ENCODE results near the gene ARHGAP20. TPM values are rescaled to one million over a fixed set of nuclear protein-coding genes. Genes with fewer than 3 reads are reported as not detected.

ARHGAP20 gene
- total and polyA plus RNA-seq, 8 donors = 0.80 to 33.9 (median 4.2) TPM; not detected in 1

DNA sequence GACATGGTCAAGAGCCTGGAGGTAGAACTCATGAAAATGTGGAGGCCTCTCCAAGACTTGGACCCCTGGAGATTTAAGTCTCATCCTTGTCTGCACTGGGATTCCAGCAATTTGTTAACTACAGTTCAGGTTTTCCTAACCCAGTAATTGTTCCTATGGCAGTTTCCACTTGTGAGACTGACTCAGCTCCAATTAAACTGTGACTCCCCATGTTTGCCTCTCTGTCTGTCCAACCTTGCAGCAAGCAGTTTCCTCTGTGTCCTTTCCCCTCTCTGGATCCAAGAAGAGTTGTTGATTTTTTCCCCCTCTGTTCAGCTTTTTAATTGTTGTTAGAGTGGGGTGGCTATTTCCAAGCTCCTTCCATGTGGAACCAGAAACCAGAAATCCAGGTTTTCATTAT, 16.2 kb upstream of the ARHGAP20 start:
- DNase-seq = no peak

DNA sequence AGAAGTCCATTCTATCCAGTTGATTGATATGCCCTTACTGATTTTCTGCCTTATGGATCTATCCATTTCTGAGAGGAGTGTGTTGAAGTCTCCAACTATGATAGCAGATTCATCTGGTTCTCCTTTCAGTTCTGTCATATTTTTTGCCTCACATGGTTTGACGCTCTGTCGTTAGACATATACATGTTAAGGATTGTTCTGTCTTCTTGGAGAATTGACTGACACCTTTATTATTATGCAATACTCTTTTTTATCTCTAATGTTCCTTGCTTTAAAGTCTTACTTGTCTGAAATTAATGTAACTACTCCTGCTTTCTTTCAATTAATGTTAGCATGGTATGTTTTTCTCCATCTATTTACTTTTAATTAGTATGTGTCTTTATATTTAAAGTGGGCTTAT, 12.1 kb upstream of the ARHGAP20 start:
- 69 to 98% (median 95%) methylated on average over 2 of the region's 2 CpGs for WGBS, 5 donors
- peaks cover 0 to 5% (median 0%) of the 10 kb centered on the region in 4 donors for H3K4me1 ChIP-seq

More for the DNA sequence above, 16.2 kb upstream of the ARHGAP20 start:
- intact Hi-C loops (cut with DNase I; ENCODE audit: low total_unique reads) = no loop called here
- H3K4me1 ChIP-seq = no peaks in the 10 kb centered on the region
- no peak for TF ChIP-seq POLR2A (IDR thresholded peaks at IDR 0.05)
- no peak for TF ChIP-seq EP300 (IDR thresholded peaks at IDR 0.05)
- TF ChIP-seq, protein P1, sequence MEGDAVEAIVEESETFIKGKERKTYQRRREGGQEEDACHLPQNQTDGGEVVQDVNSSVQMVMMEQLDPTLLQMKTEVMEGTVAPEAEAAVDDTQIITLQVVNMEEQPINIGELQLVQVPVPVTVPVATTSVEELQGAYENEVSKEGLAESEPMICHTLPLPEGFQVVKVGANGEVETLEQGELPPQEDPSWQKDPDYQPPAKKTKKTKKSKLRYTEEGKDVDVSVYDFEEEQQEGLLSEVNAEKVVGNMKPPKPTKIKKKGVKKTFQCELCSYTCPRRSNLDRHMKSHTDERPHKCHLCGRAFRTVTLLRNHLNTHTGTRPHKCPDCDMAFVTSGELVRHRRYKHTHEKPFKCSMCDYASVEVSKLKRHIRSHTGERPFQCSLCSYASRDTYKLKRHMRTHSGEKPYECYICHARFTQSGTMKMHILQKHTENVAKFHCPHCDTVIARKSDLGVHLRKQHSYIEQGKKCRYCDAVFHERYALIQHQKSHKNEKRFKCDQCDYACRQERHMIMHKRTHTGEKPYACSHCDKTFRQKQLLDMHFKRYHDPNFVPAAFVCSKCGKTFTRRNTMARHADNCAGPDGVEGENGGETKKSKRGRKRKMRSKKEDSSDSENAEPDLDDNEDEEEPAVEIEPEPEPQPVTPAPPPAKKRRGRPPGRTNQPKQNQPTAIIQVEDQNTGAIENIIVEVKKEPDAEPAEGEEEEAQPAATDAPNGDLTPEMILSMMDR (IDR thresholded peaks at IDR 0.05) = no peak
- no peak for TF ChIP-seq POLR2AphosphoS5 (IDR thresholded peaks at IDR 0.05)
- H3K27ac ChIP-seq = no peak overlapping the region
- H3K9me3 ChIP-seq = no peaks in the 10 kb centered on the region
- H3K27me3 ChIP-seq = no peaks in the 10 kb centered on the region
- no peaks in the 10 kb centered on the region for H3K36me3 ChIP-seq
- H3K4me3 ChIP-seq = no peak overlapping the region

DNA sequence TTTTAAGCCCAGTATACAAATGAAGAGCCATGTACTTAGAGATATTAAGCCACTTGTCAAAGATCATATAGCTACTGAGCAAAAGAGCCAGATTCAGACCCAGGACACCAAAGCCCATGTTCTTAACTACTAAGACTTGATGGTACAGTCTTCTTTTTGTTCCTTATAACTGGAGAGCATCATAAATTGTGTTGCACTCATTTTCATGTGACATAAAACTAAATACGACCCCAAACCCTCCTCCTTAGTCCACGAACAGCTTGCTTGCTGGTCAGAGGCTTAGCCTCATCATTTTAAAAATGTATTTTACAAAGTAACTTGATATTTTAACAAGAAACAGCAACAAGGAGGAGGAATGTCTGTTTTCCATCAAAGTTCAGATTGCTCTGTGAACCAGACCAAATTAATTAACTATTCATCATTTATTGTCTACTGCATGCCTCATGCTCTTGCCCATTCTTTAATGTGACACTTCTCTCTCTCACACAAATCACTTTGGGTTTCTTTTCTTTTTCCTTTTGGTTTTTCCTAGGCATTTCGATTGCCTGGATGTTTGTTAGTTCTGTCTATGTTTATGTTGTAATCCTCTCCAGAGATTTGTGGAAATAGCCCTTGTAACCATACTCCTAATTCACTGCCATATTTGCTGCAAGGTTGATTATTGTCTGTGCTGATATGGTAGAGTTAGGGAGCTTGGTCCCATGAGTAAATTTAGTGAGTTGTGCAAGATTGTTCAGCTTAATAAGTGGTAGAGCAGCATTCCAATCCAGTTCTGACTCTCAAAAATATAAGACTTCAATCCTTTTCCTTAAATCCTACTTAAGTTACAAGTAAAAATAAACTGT, 8.4 kb upstream of the ARHGAP20 start:
- H3K4me1 ChIP-seq = peaks cover 0 to 11% (median 0%) of the 10 kb centered on the region in 4 donors
- no peaks in the 10 kb centered on the region for H3K27me3 ChIP-seq
- no peaks in the 10 kb centered on the region for H3K9me3 ChIP-seq
- intact Hi-C loops (cut with DNase I; ENCODE audit: low total_unique reads) = no loop called here
- peak in 1 of 2 donors; percentile 33 for DNase-seq
- 42 to 61% (median 54%) methylated on average over 3 of the region's 3 CpGs for WGBS, 5 donors
- H3K4me3 ChIP-seq = no peak overlapping the region
- no peak overlapping the region for H3K27ac ChIP-seq
- TF ChIP-seq EP300 (IDR thresholded peaks at IDR 0.05) (no peak), POLR2AphosphoS5 (IDR thresholded peaks at IDR 0.05) (no peak), POLR2A (IDR thresholded peaks at IDR 0.05) (no peak)
- TF ChIP-seq, protein P1 (IDR thresholded peaks at IDR 0.05) = no peak
- no peaks in the 10 kb centered on the region for H3K36me3 ChIP-seq

More for the DNA sequence above, 12.1 kb upstream of the ARHGAP20 start:
- Histone ChIP-seq H3K9me3 (no peaks in the 10 kb centered on the region), H3K27me3 (no peaks in the 10 kb centered on the region), H3K36me3 (no peaks in the 10 kb centered on the region), H3K4me3 (no peak overlapping the region), H3K27ac (no peak overlapping the region)
- no peak for DNase-seq
- intact Hi-C loops (cut with DNase I; ENCODE audit: low total_unique reads) = no loop called here
- no peak for TF ChIP-seq EP300 (IDR thresholded peaks at IDR 0.05)
- TF ChIP-seq, protein P1 (IDR thresholded peaks at IDR 0.05) = no peak
- no peak for TF ChIP-seq POLR2AphosphoS5 (IDR thresholded peaks at IDR 0.05)
- no peak for TF ChIP-seq POLR2A (IDR thresholded peaks at IDR 0.05)

DNA sequence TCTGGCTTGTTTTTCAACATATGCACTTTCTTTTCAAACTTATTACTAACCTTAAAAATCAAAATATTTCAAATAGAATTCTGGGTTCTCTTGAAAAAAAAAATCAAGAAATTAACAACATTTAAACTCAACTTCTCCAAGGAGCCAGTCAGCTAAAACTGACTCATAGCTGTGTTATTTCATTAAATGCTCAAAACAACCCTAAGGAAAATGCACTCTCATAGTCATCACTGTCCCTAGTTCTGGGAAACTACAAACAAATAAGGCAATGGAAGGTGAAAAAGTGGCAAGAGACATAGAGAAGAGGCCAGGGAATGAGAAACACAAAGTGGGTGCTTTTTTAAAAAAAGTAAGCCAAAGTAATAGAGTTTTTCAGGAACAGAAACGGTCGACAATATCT, 4.1 kb upstream of the ARHGAP20 start:
- Histone ChIP-seq H3K9me3 (no peaks in the 10 kb centered on the region), H3K27ac (peak overlapping the region in 1 of 5 donors; percentile 32), H3K4me1 (peaks cover 0 to 42% (median 25%) of the 10 kb centered on the region in 4 donors), H3K27me3 (peaks cover 0 to 18% (median 0%) of the 10 kb centered on the region in 3 donors), H3K4me3 (no peak overlapping the region), H3K36me3 (no peaks in the 10 kb centered on the region)
- DNase-seq = no peak
- intact Hi-C loops (cut with DNase I; ENCODE audit: low total_unique reads) = no loop called here
- 92 to 99% (median 96%) methylated on average over 2 of the region's 2 CpGs for WGBS, 5 donors
- no peak for TF ChIP-seq EP300 (IDR thresholded peaks at IDR 0.05)
- TF ChIP-seq POLR2AphosphoS5 (IDR thresholded peaks at IDR 0.05) = no peak
- TF ChIP-seq POLR2A (IDR thresholded peaks at IDR 0.05) = no peak
- TF ChIP-seq, protein P1 (IDR thresholded peaks at IDR 0.05) = no peak

Data from stomach (tissue), 9 donors.